ENCODE measurements around the gene UAP1.
A peak's percentile ranks its signal among the peaks of the same experiment; 100 is the strongest.

The UAP1 gene

GRCh38 chr1:162609306-162609705, 47.8 kb downstream of the UAP1 start:
- no peak for DNase-seq (ENCODE audit: insufficient read length, low spot score)
- FAIRE-seq: no peak

DNA sequence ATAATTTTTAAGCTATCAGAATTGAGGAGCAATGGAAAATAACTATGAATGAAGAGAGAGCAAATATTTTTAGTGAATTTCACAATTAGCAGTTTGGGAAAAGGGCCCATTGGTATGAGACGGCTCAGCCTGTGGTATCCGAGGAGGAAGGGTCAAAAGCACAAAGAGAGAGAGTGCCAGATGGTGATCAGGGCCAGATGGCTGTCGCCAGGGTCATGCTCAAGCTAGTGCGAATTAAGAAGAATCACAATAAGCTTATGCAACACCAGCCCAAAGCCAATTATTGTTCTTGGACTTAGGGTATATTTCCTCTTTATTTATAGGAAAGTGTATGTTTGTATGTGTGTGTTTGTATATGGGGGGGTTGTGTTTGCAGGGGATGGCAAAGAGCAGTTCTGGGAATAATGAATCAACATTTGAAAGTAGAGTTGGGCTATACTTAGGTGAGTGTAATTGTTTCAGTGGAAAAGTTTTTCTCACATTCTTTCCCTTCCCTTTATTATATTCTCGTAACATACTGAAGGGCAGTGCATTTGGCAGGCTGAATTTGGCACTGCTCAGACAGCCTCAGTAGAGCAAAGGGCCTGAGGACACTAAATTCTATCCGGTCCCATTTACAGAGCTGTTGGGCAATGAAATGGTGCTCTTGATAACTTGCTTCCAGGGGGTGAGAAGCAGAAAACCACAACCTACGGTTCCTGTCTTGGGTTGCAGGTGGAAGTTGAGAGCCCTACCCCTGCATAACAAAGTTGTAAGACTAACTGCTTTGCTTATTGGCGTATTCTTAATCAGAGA, 51.3 kb downstream of the UAP1 start:
- FAIRE-seq (no peak), DNase-seq (ENCODE audit: insufficient read length, low spot score) (no peak)

GRCh38 chr1:162616848-162617247, 55.3 kb downstream of the UAP1 start:
- no peak for DNase-seq (ENCODE audit: insufficient read length, low spot score)
- no peak for FAIRE-seq

DNA sequence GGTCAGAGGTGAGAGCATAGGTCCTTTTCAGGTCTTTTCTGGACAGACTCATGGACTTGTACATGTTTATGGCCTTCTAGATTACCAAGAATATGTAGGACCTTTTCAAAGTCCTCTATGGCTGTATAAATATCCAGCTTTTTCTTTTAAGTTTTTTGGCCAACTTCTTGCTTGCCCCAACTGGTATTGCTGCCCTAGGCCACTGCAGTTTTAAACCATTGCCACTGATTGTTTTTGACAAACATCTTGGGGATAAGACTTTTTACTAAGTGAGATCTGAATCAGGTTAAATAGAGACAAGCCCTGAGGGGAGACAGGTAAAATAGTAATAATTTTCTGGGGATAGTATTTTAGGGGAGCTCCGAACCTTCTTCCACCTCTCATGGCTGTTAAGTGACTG, 56.0 kb downstream of the UAP1 start:
- FAIRE-seq: no peak
- DNase-seq (ENCODE audit: insufficient read length, low spot score): no peak

DNA sequence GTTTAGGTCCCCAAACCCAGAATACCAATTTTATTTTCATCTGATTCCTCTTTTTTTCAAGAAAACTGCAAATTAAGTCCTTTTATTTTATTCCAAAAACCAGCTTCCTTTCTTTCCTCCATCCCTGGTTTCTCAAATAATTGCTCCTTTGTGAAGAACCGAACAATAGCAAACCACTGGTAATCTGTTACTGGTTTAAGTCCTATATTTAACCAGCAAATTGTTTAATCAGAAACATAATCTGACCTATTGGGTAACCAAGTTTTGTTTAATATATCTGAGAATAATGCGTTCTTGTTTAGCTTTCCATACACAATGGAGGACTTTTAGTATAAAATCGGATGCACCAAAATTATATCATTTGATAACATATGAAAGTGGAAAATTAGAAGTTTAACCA, 57.6 kb downstream of the UAP1 start:
- FAIRE-seq: no peak

GRCh38 chr1:162621256-162621655, 59.7 kb downstream of the UAP1 start:
- FAIRE-seq (no peak), DNase-seq (ENCODE audit: insufficient read length, low spot score) (no peak)

More for the DNA sequence above, 57.6 kb downstream of the UAP1 start:
- no peak for DNase-seq (ENCODE audit: insufficient read length, low spot score)

- no peak for DNase-seq (ENCODE audit: insufficient read length, low spot score)
- no peak for FAIRE-seq
These were observed 64.2 kb downstream of the UAP1 start for GRCh38 chr1:162625679-162626078.

GRCh38 chr1:162626094-162626493, 64.6 kb downstream of the UAP1 start:
- DNase-seq (ENCODE audit: insufficient read length, low spot score): no peak
- no peak for FAIRE-seq

DNA sequence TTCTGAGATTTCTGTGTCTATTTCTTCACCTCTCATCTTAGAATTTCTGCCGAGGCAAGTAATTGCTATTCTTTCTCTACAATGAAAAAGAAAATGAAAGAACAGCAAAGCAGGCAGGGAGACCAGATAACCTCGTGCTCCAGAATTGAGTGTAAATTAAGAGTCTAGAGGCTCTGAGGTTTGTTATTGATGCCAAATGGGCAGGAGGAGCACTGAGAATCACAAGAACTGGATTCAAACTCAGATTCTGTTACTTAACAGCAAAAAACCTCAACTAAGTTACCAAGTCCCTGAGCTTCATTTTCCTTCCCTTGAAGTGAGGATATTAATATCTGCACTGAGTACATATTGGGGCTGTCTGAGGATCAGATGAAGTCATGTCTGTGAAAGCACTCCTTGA, 65.2 kb downstream of the UAP1 start:
- DNase-seq (ENCODE audit: insufficient read length, low spot score) (no peak), FAIRE-seq (no peak)

DNA sequence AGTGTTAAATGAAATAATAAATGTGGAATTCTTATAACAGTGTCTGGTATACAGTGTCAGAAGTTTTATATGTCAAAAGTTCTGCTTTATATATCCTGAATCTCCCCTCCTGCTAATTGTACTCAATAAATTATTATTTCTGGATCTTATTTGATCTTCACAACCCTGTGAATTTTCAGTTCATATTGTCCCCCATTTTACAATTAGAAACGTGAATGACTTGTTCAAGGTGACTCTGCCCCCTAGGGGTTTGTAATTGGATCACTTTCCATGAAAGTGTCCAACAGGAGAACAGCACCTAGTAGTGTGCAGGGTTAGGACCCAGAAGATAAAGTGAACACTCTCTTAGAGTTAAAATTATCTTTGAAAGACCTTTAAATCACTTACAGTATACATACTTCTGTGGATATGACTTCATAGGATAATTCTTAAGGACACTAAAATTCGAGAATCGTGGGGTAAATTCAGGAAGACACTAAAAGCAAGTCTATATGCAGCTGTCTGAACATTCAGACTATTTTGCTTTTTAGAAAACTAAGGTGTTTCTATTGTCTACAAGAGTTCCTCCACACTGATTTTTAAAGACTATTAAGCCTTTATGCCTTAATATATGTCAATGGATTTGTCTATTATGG, 66.3 kb downstream of the UAP1 start:
- FAIRE-seq (no peak), DNase-seq (ENCODE audit: insufficient read length, low spot score) (no peak)

DNA sequence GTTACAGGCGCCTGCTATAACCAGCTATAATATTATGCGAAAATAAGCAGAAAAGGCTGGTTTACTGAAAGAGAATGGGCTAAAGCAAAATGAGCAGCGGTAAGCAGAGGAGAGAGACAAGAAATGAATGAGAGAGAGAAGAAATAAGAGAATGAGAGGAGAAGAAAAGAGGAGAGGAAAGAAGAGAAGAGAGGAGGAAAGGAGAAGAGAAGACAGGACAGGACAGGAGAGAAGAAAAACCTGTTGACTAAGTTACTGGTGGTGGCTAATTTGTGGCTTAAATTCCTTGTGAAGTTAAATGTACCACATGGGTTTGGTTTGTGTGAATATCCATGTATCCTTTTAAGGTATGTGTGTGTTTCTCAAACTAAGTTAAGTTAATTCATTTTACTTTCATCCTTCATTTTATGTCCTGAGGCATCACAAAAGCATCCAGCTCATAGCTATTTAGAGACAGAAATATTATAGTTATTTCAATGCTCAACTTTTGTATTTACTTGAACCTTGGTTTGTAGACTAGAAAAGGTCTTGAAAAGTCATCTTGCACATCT, 67.6 kb downstream of the UAP1 start:
- DNase-seq (ENCODE audit: insufficient read length, low spot score) (no peak), FAIRE-seq (no peak)

DNA sequence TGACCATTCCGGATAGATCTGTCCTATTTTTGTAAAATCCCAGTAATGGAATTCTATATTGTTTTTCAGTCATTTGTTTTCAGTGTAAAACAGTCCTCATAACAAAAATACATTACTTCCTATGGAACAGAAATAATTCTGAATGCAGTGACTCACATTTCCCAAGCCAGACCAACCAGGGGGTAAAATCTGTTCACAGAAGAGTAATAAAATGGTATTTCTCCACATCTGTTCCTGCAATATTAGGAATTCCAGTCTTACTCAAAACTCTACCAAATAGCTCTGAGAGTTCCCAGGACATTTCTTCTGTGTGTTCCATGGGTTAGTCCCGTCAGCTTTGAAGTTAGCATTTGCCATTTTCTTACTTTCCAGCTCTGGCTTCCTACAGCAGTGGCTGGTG, 68.1 kb downstream of the UAP1 start:
- FAIRE-seq (no peak), DNase-seq (ENCODE audit: insufficient read length, low spot score) (no peak)

DNA sequence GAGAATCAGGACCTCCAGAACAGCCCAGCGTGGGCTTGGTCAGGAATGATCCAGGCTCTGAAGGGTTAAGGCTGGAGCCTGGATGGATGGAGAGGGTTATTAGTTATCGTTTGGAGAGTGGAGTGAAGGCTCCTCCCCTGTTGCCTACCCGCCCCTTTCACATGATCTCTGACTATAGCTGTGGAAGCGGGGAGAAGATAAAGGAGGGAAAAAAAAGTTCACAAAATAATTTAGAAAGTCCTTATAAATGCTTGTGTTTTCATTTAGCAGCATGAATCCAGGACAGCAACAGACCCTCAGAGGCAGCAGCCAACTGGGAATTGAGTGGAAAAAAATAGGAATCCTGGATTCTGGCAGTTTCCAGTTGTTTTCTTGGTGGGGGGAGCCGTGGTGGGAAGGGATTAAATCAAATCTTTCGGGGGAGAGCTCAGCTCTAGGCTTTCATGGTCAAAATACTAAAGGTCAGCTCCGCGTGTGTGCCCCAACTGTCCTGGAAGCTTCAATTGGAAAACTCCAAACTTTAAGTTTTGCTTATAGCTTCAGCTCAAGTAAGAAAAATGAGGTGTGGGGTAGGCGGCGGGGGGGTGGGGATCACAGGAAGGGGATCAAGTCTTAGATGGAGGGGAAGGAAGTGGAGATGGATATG, 70.1 kb downstream of the UAP1 start:
- FAIRE-seq (no peak), DNase-seq (ENCODE audit: insufficient read length, low spot score) (peak; percentile 43)

- FAIRE-seq: no peak
- DNase-seq (ENCODE audit: insufficient read length, low spot score): peak; percentile 54
These were observed 70.7 kb downstream of the UAP1 start, which contains the start of gene DDR2 for GRCh38 chr1:162632217-162632666. Gene DDR2 (plus strand): TSS chr1:162632464. CDS start chr1:162719064, 86,600 bp downstream.

- FAIRE-seq (no peak), DNase-seq (ENCODE audit: insufficient read length, low spot score) (no peak)
These were observed 71.2 kb downstream of the UAP1 start for GRCh38 chr1:162632698-162633080.

DNA sequence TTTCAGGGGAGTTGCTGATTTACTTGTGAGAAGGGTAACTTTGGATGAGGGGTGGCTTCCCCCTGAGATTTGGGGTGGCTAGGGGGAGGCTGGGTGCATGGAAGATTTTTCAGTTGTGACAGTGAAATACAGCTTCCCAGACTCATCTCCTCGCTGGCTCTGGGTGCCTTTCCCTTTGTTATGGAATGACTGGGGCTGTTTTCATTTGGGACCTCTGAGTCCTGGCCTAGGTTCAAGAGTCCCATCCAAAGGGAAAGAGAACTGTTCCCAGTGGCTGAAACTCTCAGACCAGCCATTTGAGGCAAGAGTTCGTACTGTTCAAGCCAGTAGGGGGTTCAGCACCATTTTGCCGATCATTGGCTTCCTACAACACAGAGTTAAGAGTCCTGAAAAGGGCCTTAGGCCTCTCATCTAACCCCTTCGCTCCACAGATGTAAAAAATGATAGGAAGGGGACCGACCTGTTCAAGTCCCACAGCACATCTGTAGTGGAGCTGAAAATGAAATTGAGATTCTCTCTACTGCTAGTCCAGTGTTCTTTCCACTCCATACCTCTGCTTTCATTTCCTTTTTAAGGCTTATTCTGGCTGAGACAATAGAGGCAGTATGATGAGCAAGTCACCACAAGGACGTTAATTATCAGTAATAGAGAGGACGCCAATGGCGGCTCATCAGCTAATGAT, 71.7 kb downstream of the UAP1 start:
- FAIRE-seq: no peak
- no peak for DNase-seq (ENCODE audit: insufficient read length, low spot score)

- FAIRE-seq (no peak), DNase-seq (ENCODE audit: insufficient read length, low spot score) (no peak)
These were observed 73.9 kb downstream of the UAP1 start for GRCh38 chr1:162635418-162635817.

GRCh38 chr1:162639718-162640117, 78.2 kb downstream of the UAP1 start:
- DNase-seq (ENCODE audit: insufficient read length, low spot score): no peak
- FAIRE-seq: no peak

- FAIRE-seq: no peak
- DNase-seq (ENCODE audit: insufficient read length, low spot score): no peak
These were observed 79.6 kb downstream of the UAP1 start for GRCh38 chr1:162641114-162641513.

DNA sequence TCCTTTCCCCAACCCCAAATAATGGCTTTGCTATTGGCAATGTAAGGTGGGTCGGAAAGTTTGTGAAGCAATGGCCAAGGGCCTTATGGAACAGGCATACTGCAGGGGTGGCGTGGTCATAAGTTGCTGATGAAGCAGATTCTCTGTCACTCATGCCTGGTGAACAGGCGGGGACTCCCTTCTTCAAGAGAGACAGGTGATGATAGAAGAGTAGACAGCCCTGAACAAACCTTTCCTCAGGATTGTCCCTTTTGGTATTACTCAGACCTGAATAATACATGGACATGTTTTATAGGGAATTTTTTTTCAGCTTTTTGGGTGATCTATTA, 83.4 kb downstream of the UAP1 start:
- FAIRE-seq (no peak), DNase-seq (ENCODE audit: insufficient read length, low spot score) (no peak)

GRCh38 chr1:162645666-162646065, 84.1 kb downstream of the UAP1 start:
- FAIRE-seq (no peak), DNase-seq (ENCODE audit: insufficient read length, low spot score) (no peak)

All from HTR-8/SVneo (cell line).